Neural cell (in vitro differentiated cells): ENCODE data around the gene UBASH3A.

Source experiments
- CTCF ChIP-seq: fragments of 450-650 bp; IDR thresholded peaks from 2 replicates; pipeline ENCODE4 v1.5.1; 2014; ENCODE audit warnings: antibody characterized with exemption, mild to moderate bottlenecking, moderate library complexity; ENCODE audit not compliant: poor library complexity, severe bottlenecking
- RAD21 ChIP-seq: fragments of 450-650 bp; conservative IDR thresholded peaks from 2 replicates; pipeline ENCODE4 v1.6.1; 2014; ENCODE audit warnings: antibody characterized with exemption, mild to moderate bottlenecking, moderate library complexity
- REST ChIP-seq: IDR thresholded peaks from 2 replicates; pipeline ENCODE4 v1.6.1; 2012; ENCODE audit warnings: borderline replicate concordance
- SMC3 ChIP-seq: fragments of 450-650 bp; conservative IDR thresholded peaks from 2 replicates; pipeline ENCODE4 v1.6.1; 2014; ENCODE audit warnings: antibody characterized with exemption, mild to moderate bottlenecking, moderate library complexity; ENCODE audit not compliant: poor library complexity

- TF ChIP-seq CTCF (no peak), REST (no peak), RAD21 (no peak), SMC3 (no peak)
These were observed 87.0 kb downstream of the UBASH3A start for GRCh38 chr21:42490720-42491119.
